ENCODE results near the gene LPP. TPM values are rescaled to one million over a fixed set of nuclear protein-coding genes. Genes with fewer than 3 reads are reported as not detected.

The LPP gene
- total RNA-seq, 1 donor = 77.4 TPM

- no peaks in the 10 kb centered on the region for H3K9me3 ChIP-seq (ENCODE audit: low read depth, low read length)
- H3K4me3 ChIP-seq (ENCODE audit: insufficient read depth, low read length) = no peak overlapping the region
- no peak overlapping the region for H3K4me2 ChIP-seq (ENCODE audit: insufficient read depth, low read length)
- no peaks in the 10 kb centered on the region for H4K20me1 ChIP-seq (ENCODE audit: insufficient read depth, low read length)
- no peak for DNase-seq (ENCODE audit: insufficient read length, low spot score, missing footprints)
- H2AFZ ChIP-seq (ENCODE audit: low read length) = peak overlapping the region; percentile 15
- no peaks in the 10 kb centered on the region for H3K79me2 ChIP-seq (ENCODE audit: insufficient read depth, low read length)
- no peaks in the 10 kb centered on the region for H3K27me3 ChIP-seq (ENCODE audit: insufficient read depth, low read length)
- no peak overlapping the region for H3K27ac ChIP-seq (ENCODE audit: low read depth, low read length)
- TF ChIP-seq CTCF (IDR thresholded peaks at IDR 0.05; ENCODE audit: extremely low read depth, low read depth, low read length) = no peak
- H3K36me3 ChIP-seq (ENCODE audit: insufficient read depth, low read length) = no peaks in the 10 kb centered on the region
- no peaks in the 10 kb centered on the region for H3K4me1 ChIP-seq (ENCODE audit: insufficient read depth, low read length)
Observed at GRCh38 chr3:188106887-188107830, 46.8 kb upstream of the LPP start.

- TF ChIP-seq CTCF (IDR thresholded peaks at IDR 0.05; ENCODE audit: extremely low read depth, low read depth, low read length) = no peak
- no peak overlapping the region for H3K4me3 ChIP-seq (ENCODE audit: insufficient read depth, low read length)
- H3K27me3 ChIP-seq (ENCODE audit: insufficient read depth, low read length) = no peaks in the 10 kb centered on the region
- H3K4me2 ChIP-seq (ENCODE audit: insufficient read depth, low read length) = no peak overlapping the region
- H3K27ac ChIP-seq (ENCODE audit: low read depth, low read length) = no peak overlapping the region
- H3K9me3 ChIP-seq (ENCODE audit: low read depth, low read length) = no peaks in the 10 kb centered on the region
- no peaks in the 10 kb centered on the region for H3K4me1 ChIP-seq (ENCODE audit: insufficient read depth, low read length)
- DNase-seq (ENCODE audit: insufficient read length, low spot score, missing footprints) = no peak
- H3K79me2 ChIP-seq (ENCODE audit: insufficient read depth, low read length) = no peaks in the 10 kb centered on the region
- H3K36me3 ChIP-seq (ENCODE audit: insufficient read depth, low read length) = no peaks in the 10 kb centered on the region
- no peaks in the 10 kb centered on the region for H4K20me1 ChIP-seq (ENCODE audit: insufficient read depth, low read length)
- H2AFZ ChIP-seq (ENCODE audit: low read length) = no peak overlapping the region
Observed at GRCh38 chr3:188108703-188109412, 45.1 kb upstream of the LPP start.

GRCh38 chr3:188111002-188111584 lies 42.9 kb upstream of the LPP start:
- H3K36me3 ChIP-seq (ENCODE audit: insufficient read depth, low read length) = no peaks in the 10 kb centered on the region
- no peaks in the 10 kb centered on the region for H4K20me1 ChIP-seq (ENCODE audit: insufficient read depth, low read length)
- DNase-seq (ENCODE audit: insufficient read length, low spot score, missing footprints) = no peak
- no peak for TF ChIP-seq CTCF (IDR thresholded peaks at IDR 0.05; ENCODE audit: extremely low read depth, low read depth, low read length)
- no peaks in the 10 kb centered on the region for H3K4me1 ChIP-seq (ENCODE audit: insufficient read depth, low read length)
- no peak overlapping the region for H3K4me2 ChIP-seq (ENCODE audit: insufficient read depth, low read length)
- H3K4me3 ChIP-seq (ENCODE audit: insufficient read depth, low read length) = no peak overlapping the region
- H2AFZ ChIP-seq (ENCODE audit: low read length) = no peak overlapping the region
- no peaks in the 10 kb centered on the region for H3K27me3 ChIP-seq (ENCODE audit: insufficient read depth, low read length)
- no peak overlapping the region for H3K27ac ChIP-seq (ENCODE audit: low read depth, low read length)
- no peaks in the 10 kb centered on the region for H3K9me3 ChIP-seq (ENCODE audit: low read depth, low read length)
- no peaks in the 10 kb centered on the region for H3K79me2 ChIP-seq (ENCODE audit: insufficient read depth, low read length)

- Histone ChIP-seq H2AFZ (ENCODE audit: low read length) (no peak overlapping the region), H3K4me1 (ENCODE audit: insufficient read depth, low read length) (no peaks in the 10 kb centered on the region), H3K4me2 (ENCODE audit: insufficient read depth, low read length) (no peak overlapping the region), H3K79me2 (ENCODE audit: insufficient read depth, low read length) (no peaks in the 10 kb centered on the region), H3K9me3 (ENCODE audit: low read depth, low read length) (no peaks in the 10 kb centered on the region), H3K36me3 (ENCODE audit: insufficient read depth, low read length) (no peaks in the 10 kb centered on the region), H3K4me3 (ENCODE audit: insufficient read depth, low read length) (no peak overlapping the region), H4K20me1 (ENCODE audit: insufficient read depth, low read length) (no peaks in the 10 kb centered on the region), H3K27me3 (ENCODE audit: insufficient read depth, low read length) (no peaks in the 10 kb centered on the region), H3K27ac (ENCODE audit: low read depth, low read length) (no peak overlapping the region)
- DNase-seq (ENCODE audit: insufficient read length, low spot score, missing footprints) = no peak
- no peak for TF ChIP-seq CTCF (IDR thresholded peaks at IDR 0.05; ENCODE audit: extremely low read depth, low read depth, low read length)
Observed at GRCh38 chr3:188113756-188114155, 40.2 kb upstream of the LPP start.
